H9 (cell line): Measurements from ENCODE around the gene ALDH1L1. TPM values are rescaled to one million over a fixed set of nuclear protein-coding genes. Genes with fewer than 3 reads are reported as not detected.
A peak's percentile ranks its signal among the peaks of the same experiment; 100 is the strongest.

ENCODE experiments used
- DNase-seq: peaks from one replicate; pipeline ENCODE4 v3.0.0-alpha.2; 2017
- H2AFZ ChIP-seq: one replicate; pipeline ENCODE4 v1.6.1; 2013; ENCODE audit warnings: mild to moderate bottlenecking, low read length, control low read depth, moderate library complexity
- H2AK5ac ChIP-seq: 2 replicates; pipeline ENCODE4 v1.6.1; 2013; ENCODE audit warnings: low read length, control low read depth, mixed read lengths; ENCODE audit not compliant: insufficient read length
- H2BK120ac ChIP-seq: one replicate; pipeline ENCODE4 v1.6.1; 2013; ENCODE audit warnings: low read depth, mild to moderate bottlenecking, low read length, control low read depth, inconsistent platforms; ENCODE audit not compliant: poor library complexity, severe bottlenecking
- H2BK12ac ChIP-seq: 2 replicates; pipeline ENCODE4 v1.6.1; 2013; ENCODE audit warnings: low read length, control low read depth, mixed read lengths, low read depth; ENCODE audit not compliant: insufficient read length
- H2BK15ac ChIP-seq: 2 replicates; pipeline ENCODE4 v1.6.1; 2013; ENCODE audit warnings: low read depth, low read length, control low read depth
- H2BK20ac ChIP-seq: one replicate; pipeline ENCODE4 v1.6.1; 2013; ENCODE audit warnings: low read depth, mild to moderate bottlenecking, low read length, control low read depth, inconsistent platforms; ENCODE audit not compliant: poor library complexity, severe bottlenecking
- H2BK5ac ChIP-seq: 2 replicates; pipeline ENCODE4 v1.6.1; 2013; ENCODE audit warnings: low read length, control low read depth, mixed read lengths; ENCODE audit not compliant: insufficient read length
- H3K14ac ChIP-seq: 2 replicates; pipeline ENCODE4 v1.6.1; 2013; ENCODE audit warnings: low read length, control low read depth; ENCODE audit not compliant: insufficient read depth
- H3K18ac ChIP-seq: 2 replicates; pipeline ENCODE4 v1.6.1; 2013; ENCODE audit warnings: low read depth, mild to moderate bottlenecking, mixed read lengths, low read length, control low read depth; ENCODE audit not compliant: insufficient read length
- H3K23ac ChIP-seq: 2 replicates; pipeline ENCODE4 v1.6.1; 2013; ENCODE audit warnings: low read length, control low read depth, mixed read lengths, low read depth; ENCODE audit not compliant: insufficient read length
- H3K23me2 ChIP-seq: 2 replicates; pipeline ENCODE4 v1.6.1; 2013; ENCODE audit warnings: low read depth, mild to moderate bottlenecking, mixed read lengths, low read length, control low read depth; ENCODE audit not compliant: insufficient read length, poor library complexity, severe bottlenecking
- H3K27ac ChIP-seq: 2 replicates; pipeline ENCODE4 v1.5.1; 2013; ENCODE audit warnings: low read length, control low read depth, mixed read lengths, low read depth; ENCODE audit not compliant: insufficient read length
- H3K27me3 ChIP-seq: 2 replicates; pipeline ENCODE4 v1.6.1; 2013; ENCODE audit warnings: low read length, control low read depth, inconsistent platforms; ENCODE audit not compliant: insufficient read depth
- H3K4ac ChIP-seq: 2 replicates; pipeline ENCODE4 v1.6.1; 2013; ENCODE audit warnings: low read depth, mild to moderate bottlenecking, control low read depth, inconsistent platforms, low read length, moderate library complexity
- H3K4me1 ChIP-seq: 2 replicates; pipeline ENCODE4 v1.6.1; 2013; ENCODE audit warnings: low read length, control low read depth, inconsistent platforms; ENCODE audit not compliant: insufficient read depth
- H3K4me2 ChIP-seq: 2 replicates; pipeline ENCODE4 v1.6.1; 2013; ENCODE audit warnings: low read length, control low read depth, mixed read lengths; ENCODE audit not compliant: insufficient read length, insufficient read depth
- H3K56ac ChIP-seq: 2 replicates; pipeline ENCODE4 v1.6.1; 2013; ENCODE audit warnings: low read depth, mild to moderate bottlenecking, mixed read lengths, low read length, control low read depth; ENCODE audit not compliant: insufficient read length
- H3K79me1 ChIP-seq: 2 replicates; pipeline ENCODE4 v1.6.1; 2013; ENCODE audit warnings: low read depth, mild to moderate bottlenecking, moderate library complexity, low read length, control low read depth, inconsistent platforms; ENCODE audit not compliant: insufficient read depth, poor library complexity, severe bottlenecking
- H3K79me2 ChIP-seq: 2 replicates; pipeline ENCODE4 v1.6.1; 2013; ENCODE audit warnings: low read length, control low read depth, inconsistent platforms; ENCODE audit not compliant: insufficient read depth
- H3K9ac ChIP-seq: 2 replicates; pipeline ENCODE4 v1.6.1; 2013; ENCODE audit warnings: low read length, control low read depth, mixed read lengths; ENCODE audit not compliant: insufficient read length; ENCODE audit errors: extremely low read depth
- H3K9me3 ChIP-seq: one replicate; pipeline ENCODE4 v1.6.1; 2013; ENCODE audit warnings: low read depth, low read length, inconsistent platforms; ENCODE audit not compliant: control insufficient read depth
- H3T11ph ChIP-seq: one replicate; pipeline ENCODE4 v1.6.1; 2013; ENCODE audit warnings: mild to moderate bottlenecking, low read length, control low read depth, inconsistent platforms
- H4K20me1 ChIP-seq: one replicate; pipeline ENCODE4 v1.6.1; 2013; ENCODE audit not compliant: control insufficient read depth, insufficient read length, insufficient read depth
- H4K5ac ChIP-seq: 2 replicates; pipeline ENCODE4 v1.6.1; 2013; ENCODE audit warnings: low read depth, mild to moderate bottlenecking, mixed read lengths, low read length, control low read depth; ENCODE audit not compliant: insufficient read length
- H4K8ac ChIP-seq: replicated peaks from 2 replicates; pipeline ENCODE4 v1.6.1; 2013; ENCODE audit warnings: low read length, control low read depth, mixed read lengths, low read depth; ENCODE audit not compliant: insufficient read length
- H4K91ac ChIP-seq: 2 replicates; pipeline ENCODE4 v1.6.1; 2013; ENCODE audit warnings: low read depth, mild to moderate bottlenecking, moderate library complexity, mixed read lengths, low read length, control low read depth; ENCODE audit not compliant: insufficient read length
- H3K27ac Mint-ChIP-seq, 3 experiments: 2 replicates in 2 of 3; 3 replicates in 1 of 3; pipeline ENCODE4 v1.8.0; 2020 to 2021; ENCODE audit warnings: mixed read lengths in 3 of 3, mild to moderate bottlenecking in 1 of 3, moderate library complexity in 1 of 3
- H3K27me3 Mint-ChIP-seq: 2 replicates; pipeline ENCODE4 v1.8.0; 2021; ENCODE audit warnings: low read depth, mild to moderate bottlenecking, moderate library complexity, mixed read lengths
- H3K36me3 Mint-ChIP-seq, 3 experiments: 2 replicates in 2 of 3; 3 replicates in 1 of 3; pipeline ENCODE4 v1.8.0; 2020 to 2021; ENCODE audit warnings: low read depth in 3 of 3, mixed read lengths in 3 of 3; ENCODE audit not compliant: insufficient read depth in 1 of 3
- H3K4me1 Mint-ChIP-seq, 2 experiments: 2 replicates each; pipeline ENCODE4 v1.8.0; 2020; ENCODE audit warnings: mixed read lengths in 2 of 2
- H3K4me3 Mint-ChIP-seq, 2 experiments: 2 replicates in 1 of 2; 3 replicates in 1 of 2; pipeline ENCODE4 v1.8.0; 2020 to 2021; ENCODE audit warnings: mild to moderate bottlenecking in 2 of 2, mixed read lengths in 2 of 2, moderate library complexity in 1 of 2
- H3K9me3 Mint-ChIP-seq, 2 experiments: 2 replicates in 1 of 2; 3 replicates in 1 of 2; pipeline ENCODE4 v1.8.0; 2020; ENCODE audit warnings: mild to moderate bottlenecking in 2 of 2, mixed read lengths in 2 of 2, moderate library complexity in 1 of 2
- WGBS: extraction: QIAGEN DNeasy Blood & Tissue Kit; methylation state at CpG from one replicate; pipeline ENCODE4 v1.1.7; 2013; ENCODE audit warnings: missing lambda C conversion rate, low lambda C conversion rate, mixed read lengths; ENCODE audit not compliant: insufficient read length; ENCODE audit errors: extremely low coverage; 5-methylcytosine and 5-hydroxymethylcytosine counted together
- total RNA-seq: library from RNA; stranded (reverse); gene quantifications from 2 replicates; pipeline ENCODE4 v1.2.1, GENCODE V29; 2021
- TF ChIP-seq, protein P1 (sequence below): fragments of 200-600 bp; sonication (generic); conservative IDR thresholded peaks from 3 replicates; pipeline ENCODE4 v1.8.0; 2021; ENCODE audit warnings: antibody characterized with exemption, mild to moderate bottlenecking

Gene ALDH1L1
- total RNA-seq, 1 experiment from 2014 or later = 0.90 TPM

GRCh38 chr3:126151562-126152302, 28.7 kb downstream of the ALDH1L1 start:
- Histone ChIP-seq H3K79me2 (no peaks in the 10 kb centered on the region), H3K9ac (no peak overlapping the region), H2BK15ac (no peak overlapping the region), H3K27me3 (no peaks in the 10 kb centered on the region), H3K14ac (no peak overlapping the region), H3K4ac (no peak overlapping the region), H2BK20ac (no peak overlapping the region), H3K23ac (no peak overlapping the region), H2BK12ac (no peak overlapping the region), H3K9me3 (no peaks in the 10 kb centered on the region), H2AK5ac (no peak overlapping the region), H3K23me2 (no peaks in the 10 kb centered on the region), H2BK5ac (no peak overlapping the region), H3K18ac (no peak overlapping the region), H4K5ac (no peak overlapping the region), H4K8ac (no peak overlapping the region), H3K4me2 (no peak overlapping the region), H3K79me1 (no peaks in the 10 kb centered on the region), H2BK120ac (no peak overlapping the region), H4K91ac (no peak overlapping the region), H4K20me1 (no peaks in the 10 kb centered on the region), H2AFZ (no peak overlapping the region), H3K4me1 (no peaks in the 10 kb centered on the region), H3T11ph (no peak overlapping the region), H3K56ac (no peak overlapping the region), H3K27ac (no peak overlapping the region)
- TF ChIP-seq, protein P1, sequence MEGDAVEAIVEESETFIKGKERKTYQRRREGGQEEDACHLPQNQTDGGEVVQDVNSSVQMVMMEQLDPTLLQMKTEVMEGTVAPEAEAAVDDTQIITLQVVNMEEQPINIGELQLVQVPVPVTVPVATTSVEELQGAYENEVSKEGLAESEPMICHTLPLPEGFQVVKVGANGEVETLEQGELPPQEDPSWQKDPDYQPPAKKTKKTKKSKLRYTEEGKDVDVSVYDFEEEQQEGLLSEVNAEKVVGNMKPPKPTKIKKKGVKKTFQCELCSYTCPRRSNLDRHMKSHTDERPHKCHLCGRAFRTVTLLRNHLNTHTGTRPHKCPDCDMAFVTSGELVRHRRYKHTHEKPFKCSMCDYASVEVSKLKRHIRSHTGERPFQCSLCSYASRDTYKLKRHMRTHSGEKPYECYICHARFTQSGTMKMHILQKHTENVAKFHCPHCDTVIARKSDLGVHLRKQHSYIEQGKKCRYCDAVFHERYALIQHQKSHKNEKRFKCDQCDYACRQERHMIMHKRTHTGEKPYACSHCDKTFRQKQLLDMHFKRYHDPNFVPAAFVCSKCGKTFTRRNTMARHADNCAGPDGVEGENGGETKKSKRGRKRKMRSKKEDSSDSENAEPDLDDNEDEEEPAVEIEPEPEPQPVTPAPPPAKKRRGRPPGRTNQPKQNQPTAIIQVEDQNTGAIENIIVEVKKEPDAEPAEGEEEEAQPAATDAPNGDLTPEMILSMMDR = no peak
- Mint-ChIP-seq H3K36me3 (peaks cover 0 to 2% (median 1%) of the 10 kb centered on the region in 3 experiments; a peak in 1 of 7 replicates), H3K4me3 (no peak overlapping the region), H3K27me3 (peaks cover 5% of the 10 kb centered on the region), H3K4me1 (no peaks in the 10 kb centered on the region), H3K9me3 (no peaks in the 10 kb centered on the region; a peak in 1 of 5 replicates), H3K27ac (peak overlapping the region in 1 of 3 experiments; percentile 24; a peak in 1 of 7 replicates)
- WGBS = no CpG with 5 or more reads among the region's 6 CpGs
- DNase-seq = peak; percentile 15
